Upper lobe of left lung (tissue), 6 donors: ENCODE results near the gene FAT1. TPM values are rescaled to one million over a fixed set of nuclear protein-coding genes. Genes with fewer than 3 reads are reported as not detected.

ENCODE experiments used
- ATAC-seq, 2 donors: fragments of 200-7000 bp; cut with Tn5 transposase; one replicate each; pipeline ENCODE4 v1.9.1; 2022; ENCODE audit warnings: mild to moderate bottlenecking in 2 of 2, moderate library complexity in 2 of 2; ENCODE audit not compliant: low FRiP score in 2 of 2
- DNase-seq, 2 donors: peaks; one replicate each; pipeline ENCODE4 v3.0.0-alpha.2; 2019 to 2020
- H3K27ac ChIP-seq, 4 donors: fragments of 200-600 bp; sonication (generic); one replicate each; pipeline ENCODE4 v1.5.1; 2016 to 2019
- H3K27me3 ChIP-seq, 4 donors: fragments of 200-600 bp; sonication (generic); one replicate each; pipeline ENCODE4 v1.5.1; 2017 to 2019
- H3K36me3 ChIP-seq, 4 donors: fragments of 200-600 bp; sonication (generic); one replicate each; pipeline ENCODE4 v1.5.1; 2016 to 2019
- H3K4me1 ChIP-seq, 4 donors: fragments of 200-600 bp; sonication (generic); one replicate each; pipeline ENCODE4 v1.5.1; 2018 to 2019
- H3K4me3 ChIP-seq, 4 donors: fragments of 200-600 bp; sonication (generic); one replicate each; pipeline ENCODE4 v1.5.1; 2017 to 2019; ENCODE audit warnings: mild to moderate bottlenecking in 2 of 4, moderate library complexity in 1 of 4
- H3K9me3 ChIP-seq, 4 donors: fragments of 200-600 bp; sonication (generic); one replicate each; pipeline ENCODE4 v1.5.1; 2018 to 2019
- CTCF ChIP-seq, 6 experiments: fragments of 450-650 bp in 4 of 6; fragments of 200-600 bp in 2 of 6; sonication (generic) in 2 of 6; IDR thresholded peaks; one replicate each; pipeline ENCODE4 v1.5.1; 2016 to 2019; ENCODE audit warnings: antibody characterized with exemption in 6 of 6
- EP300 ChIP-seq, 4 donors: sonication (generic); formaldehyde crosslinking; IDR thresholded peaks; one replicate each; pipeline ENCODE4 v1.5.1; 2017; ENCODE audit warnings: antibody characterized with exemption in 4 of 4, control low read depth in 2 of 4
- POLR2A ChIP-seq, 4 donors: fragments of 450-650 bp; IDR thresholded peaks; one replicate each; pipeline ENCODE4 v1.5.1; 2016 to 2017; ENCODE audit warnings: antibody characterized with exemption in 4 of 4, mild to moderate bottlenecking in 2 of 4
- POLR2AphosphoS5 ChIP-seq, 2 donors: sonication (generic); formaldehyde crosslinking; IDR thresholded peaks; one replicate each; pipeline ENCODE4 v1.5.1; 2017; ENCODE audit warnings: antibody characterized with exemption in 2 of 2
- WGBS, 2 donors: methylation state at CpG; one replicate each; pipeline ENCODE4 v1.1.5; 2017 to 2018; 5-methylcytosine and 5-hydroxymethylcytosine counted together
- total RNA-seq, 6 donors: library from RNA; depleted of rRNA in 4 of 6; stranded (reverse); fragments of >200 nt in 4 of 6; gene quantifications; one replicate each; pipeline versions ENCODE4 v1.1.0 to v1.2.1, GENCODE V29; 2016 to 2021
- donor health status: DM: no; HTN: no; CAD: no; lungs with moderate emphysema.
- donor health status: DM: no; HTN: yes; CAD: no; lungs with severe emphysema.

Gene FAT1
- total RNA-seq, 6 donors from 2014 or later = 42.8 to 92.2 (median 77.4) TPM

- 95 to 96% methylated on average over 5 of the region's 5 CpGs for WGBS, 2 donors
- H3K36me3 ChIP-seq = peaks cover 0 to 50% (median 9%) of the 10 kb centered on the region in 4 donors
- H3K27ac ChIP-seq = no peak overlapping the region
- H3K4me1 ChIP-seq = no peaks in the 10 kb centered on the region
- ATAC-seq = peak in 1 of 2 donors; percentile 2
- no peaks in the 10 kb centered on the region for H3K9me3 ChIP-seq
- no peak for TF ChIP-seq POLR2A (IDR thresholded peaks at IDR 0.05)
- no peak for TF ChIP-seq POLR2AphosphoS5 (IDR thresholded peaks at IDR 0.05)
- TF ChIP-seq EP300 (IDR thresholded peaks at IDR 0.05) = no peak
- TF ChIP-seq CTCF (IDR thresholded peaks at IDR 0.05) = no peak
- H3K4me3 ChIP-seq = no peak overlapping the region
- H3K27me3 ChIP-seq = no peaks in the 10 kb centered on the region
- no peak for DNase-seq
Measured at GRCh38 chr4:186623546-186623945, 100.1 kb downstream of the FAT1 start.

GRCh38 chr4:186622788-186623464, 100.7 kb downstream of the FAT1 start:
- H3K27ac ChIP-seq = no peak overlapping the region
- DNase-seq = no peak

GRCh38 chr4:186621959-186622553, 101.6 kb downstream of the FAT1 start:
- Histone ChIP-seq H3K9me3 (no peaks in the 10 kb centered on the region), H3K4me1 (no peaks in the 10 kb centered on the region), H3K27me3 (no peaks in the 10 kb centered on the region), H3K36me3 (peaks cover 0 to 38% (median 6%) of the 10 kb centered on the region in 4 donors), H3K27ac (no peak overlapping the region), H3K4me3 (no peak overlapping the region)
- 74 to 84% methylated on average over 9 of the region's 9 CpGs for WGBS, 2 donors
- no peak for DNase-seq
- peak in 1 of 2 donors; percentile 75 for ATAC-seq
- TF ChIP-seq POLR2A (IDR thresholded peaks at IDR 0.05) = no peak
- no peak for TF ChIP-seq EP300 (IDR thresholded peaks at IDR 0.05)
- no peak for TF ChIP-seq CTCF (IDR thresholded peaks at IDR 0.05)
- no peak for TF ChIP-seq POLR2AphosphoS5 (IDR thresholded peaks at IDR 0.05)

More at GRCh38 chr4:186622788-186623464, 100.7 kb downstream of the FAT1 start:
- H3K36me3 ChIP-seq = peaks cover 0 to 47% (median 6%) of the 10 kb centered on the region in 4 donors
- H3K9me3 ChIP-seq = no peaks in the 10 kb centered on the region
- no peaks in the 10 kb centered on the region for H3K4me1 ChIP-seq
- 72 to 81% methylated on average over 9 of the region's 9 CpGs for WGBS, 2 donors
- H3K4me3 ChIP-seq = no peak overlapping the region
- H3K27me3 ChIP-seq = no peaks in the 10 kb centered on the region
- peak in 1 of 2 donors; percentile 88 for ATAC-seq
- TF ChIP-seq EP300 (IDR thresholded peaks at IDR 0.05) = no peak
- TF ChIP-seq CTCF (IDR thresholded peaks at IDR 0.05) = no peak
- TF ChIP-seq POLR2A (IDR thresholded peaks at IDR 0.05) = no peak
- no peak for TF ChIP-seq POLR2AphosphoS5 (IDR thresholded peaks at IDR 0.05)

- 94 to 95% methylated on average over 10 of the region's 10 CpGs for WGBS, 2 donors
- no peaks in the 10 kb centered on the region for H3K9me3 ChIP-seq
- no peak for ATAC-seq
- TF ChIP-seq EP300 (IDR thresholded peaks at IDR 0.05) (no peak), POLR2AphosphoS5 (IDR thresholded peaks at IDR 0.05) (no peak), POLR2A (IDR thresholded peaks at IDR 0.05) (no peak), CTCF (IDR thresholded peaks at IDR 0.05) (no peak)
- no peak overlapping the region for H3K4me3 ChIP-seq
- peaks cover 0 to 66% (median 13%) of the 10 kb centered on the region in 4 donors for H3K36me3 ChIP-seq
- no peaks in the 10 kb centered on the region for H3K27me3 ChIP-seq
- DNase-seq = no peak
- no peaks in the 10 kb centered on the region for H3K4me1 ChIP-seq
- H3K27ac ChIP-seq = no peak overlapping the region
Measured at GRCh38 chr4:186619088-186619487, 104.6 kb downstream of the FAT1 start.
